WTC11 (cell line): ENCODE measurements around the gene TRIM38. TPM values are rescaled to one million over a fixed set of nuclear protein-coding genes. Genes with fewer than 3 reads are reported as not detected.
A peak's percentile ranks its signal among the peaks of the same experiment; 100 is the strongest.

Source experiments
- ATAC-seq: fragments of 200-7000 bp; cut with Tn5 transposase; 2 replicates; pipeline ENCODE4 v1.10.0; 2021; ENCODE audit warnings: mild to moderate bottlenecking, moderate library complexity
- CTCF ChIA-PET: fragments of 300-600 bp; sonication (Branson Sonifier 250); formaldehyde crosslinking; loops from one replicate; lab custom pipeline; 2021; ENCODE audit warnings: antibody characterized with exemption; lab: Charles Lee
- POLR2A ChIA-PET: fragments of 350-600 bp; sonication (Branson Sonifier 250); formaldehyde crosslinking; loops from one replicate; lab custom pipeline; 2021; ENCODE audit warnings: antibody characterized with exemption; lab: Charles Lee
- DNase-seq: peaks from one replicate; pipeline ENCODE4 v3.0.0; 2021; ENCODE audit warnings: low spot score
- H3K27ac Mint-ChIP-seq: 2 replicates; pipeline ENCODE4 v1.8.0; 2021; ENCODE audit warnings: mixed read lengths
- H3K27me3 Mint-ChIP-seq: 2 replicates; pipeline ENCODE4 v1.8.0; 2021; ENCODE audit warnings: low read depth, mild to moderate bottlenecking, moderate library complexity, mixed read lengths
- H3K36me3 Mint-ChIP-seq: 2 replicates; pipeline ENCODE4 v1.8.0; 2021; ENCODE audit warnings: mixed read lengths
- H3K4me1 Mint-ChIP-seq: 2 replicates; pipeline ENCODE4 v1.8.0; 2022; ENCODE audit warnings: mixed read lengths
- H3K4me3 Mint-ChIP-seq: 2 replicates; pipeline ENCODE4 v1.8.0; 2021; ENCODE audit warnings: mild to moderate bottlenecking, moderate library complexity, mixed read lengths
- H3K9me3 Mint-ChIP-seq: 2 replicates; pipeline ENCODE4 v1.8.0; 2021; ENCODE audit warnings: mixed read lengths
- AR ChIP-seq: fragments of 250-450 bp; sonication (Bioruptor Pico); IDR thresholded peaks from 2 replicates; pipeline ENCODE4 v1.9.0; 2021; ENCODE audit warnings: mild to moderate bottlenecking
- ATF2 ChIP-seq: sonication (generic); formaldehyde crosslinking; IDR thresholded peaks from 2 replicates; pipeline ENCODE4 v1.8.1; 2022; ENCODE audit warnings: low read depth, missing genetic modification reagents, borderline replicate concordance
- E2F5 ChIP-seq: sonication (generic); formaldehyde crosslinking; IDR thresholded peaks from 2 replicates; pipeline ENCODE4 v1.8.1; 2022; ENCODE audit warnings: mild to moderate bottlenecking, moderate library complexity, missing genetic modification reagents
- ELF4 ChIP-seq: sonication (generic); formaldehyde crosslinking; IDR thresholded peaks from 2 replicates; pipeline ENCODE4 v1.8.1; 2022; ENCODE audit warnings: low read depth, mild to moderate bottlenecking, moderate library complexity, missing genetic modification reagents
- ETV6 ChIP-seq: sonication (generic); formaldehyde crosslinking; IDR thresholded peaks from 2 replicates; pipeline ENCODE4 v1.8.1; 2022; ENCODE audit warnings: mild to moderate bottlenecking, missing genetic modification reagents
- MXD4 ChIP-seq: fragments of 250-450 bp; sonication (Bioruptor Pico); IDR thresholded peaks from 2 replicates; pipeline ENCODE4 v1.8.0; 2021; ENCODE audit warnings: mild to moderate bottlenecking, moderate library complexity, borderline replicate concordance
- NFYB ChIP-seq: sonication (generic); formaldehyde crosslinking; conservative IDR thresholded peaks from 2 replicates; pipeline ENCODE4 v1.8.0; 2022; ENCODE audit warnings: low read depth, missing genetic modification reagents
- NR2C2 ChIP-seq: sonication (generic); formaldehyde crosslinking; IDR thresholded peaks from 2 replicates; pipeline ENCODE4 v1.8.0; 2022; ENCODE audit warnings: mild to moderate bottlenecking, missing genetic modification reagents
- PRRX2 ChIP-seq: fragments of 250-450 bp; sonication (Bioruptor Pico); IDR thresholded peaks from 2 replicates; pipeline ENCODE4 v1.8.0; 2021; ENCODE audit warnings: mild to moderate bottlenecking
- SMAD3 ChIP-seq: sonication (generic); formaldehyde crosslinking; IDR thresholded peaks from 2 replicates; pipeline ENCODE4 v1.8.0; 2022; ENCODE audit warnings: missing genetic modification reagents, mild to moderate bottlenecking, borderline replicate concordance
- SMAD4 ChIP-seq: sonication (generic); formaldehyde crosslinking; IDR thresholded peaks from 2 replicates; pipeline ENCODE4 v1.8.0; 2022; ENCODE audit warnings: mild to moderate bottlenecking, missing genetic modification reagents
- TEAD4 ChIP-seq: sonication (generic); formaldehyde crosslinking; IDR thresholded peaks from 2 replicates; pipeline ENCODE4 v1.8.0; 2022; ENCODE audit warnings: mild to moderate bottlenecking, missing genetic modification reagents
- TP53 ChIP-seq: sonication (generic); formaldehyde crosslinking; IDR thresholded peaks from 2 replicates; pipeline ENCODE4 v1.8.1; 2023; ENCODE audit warnings: mild to moderate bottlenecking, missing genetic modification reagents
- ZNF317 ChIP-seq: sonication (generic); formaldehyde crosslinking; IDR thresholded peaks from 2 replicates; pipeline ENCODE4 v1.8.1; 2023; ENCODE audit warnings: low read depth, mild to moderate bottlenecking, moderate library complexity, missing genetic modification reagents, borderline replicate concordance
- ZSCAN18 ChIP-seq: fragments of 250-450 bp; sonication (Bioruptor Pico); IDR thresholded peaks from 2 replicates; pipeline ENCODE4 v2.1.2; 2022; ENCODE audit warnings: mild to moderate bottlenecking, moderate library complexity
- total RNA-seq: library from RNA; stranded (reverse); gene quantifications from 3 replicates; pipeline ENCODE4 v1.2.3, GENCODE V29; 2021

Gene TRIM38
- total RNA-seq, 1 experiment from 2014 or later, result 1.6 TPM

DNA sequence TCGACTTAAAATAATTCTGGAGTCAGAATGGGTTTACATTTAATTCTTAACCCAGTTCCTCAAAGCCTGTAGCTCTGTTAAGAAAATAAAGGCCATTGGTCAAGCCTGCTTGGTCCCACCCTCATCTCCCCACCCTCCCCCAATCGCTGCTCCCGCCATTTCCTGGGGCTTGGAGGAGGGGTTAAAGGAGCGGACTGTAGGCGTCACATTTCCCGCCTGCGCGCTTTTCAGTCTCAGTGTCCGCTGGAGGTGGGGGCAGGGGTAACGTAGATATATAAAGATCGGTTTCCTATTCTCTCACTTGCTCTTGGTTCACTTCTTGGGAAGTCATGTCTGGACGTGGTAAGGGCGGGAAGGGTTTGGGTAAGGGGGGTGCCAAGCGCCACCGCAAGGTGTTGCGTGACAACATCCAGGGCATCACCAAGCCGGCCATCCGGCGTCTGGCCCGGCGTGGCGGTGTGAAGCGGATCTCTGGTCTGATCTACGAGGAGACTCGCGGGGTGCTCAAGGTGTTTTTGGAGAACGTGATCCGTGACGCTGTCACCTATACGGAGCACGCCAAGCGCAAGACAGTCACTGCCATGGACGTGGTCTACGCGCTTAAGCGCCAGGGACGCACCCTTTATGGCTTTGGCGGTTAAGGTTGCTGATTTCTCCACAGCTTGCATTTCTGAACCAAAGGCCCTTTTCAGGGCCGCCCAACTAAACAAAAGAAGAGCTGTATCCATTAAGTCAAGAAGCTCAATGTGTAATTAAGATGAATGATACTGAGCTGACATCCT is 58.9 kb downstream of the TRIM38 start (continued):
- TF ChIP-seq ETV6 (CRISPR knock-in tag) (peak; percentile 82), TP53 (CRISPR knock-in tag) (no peak), ELF4 (peak; percentile 65; the same call in 1 of the 2 replicates), ZNF317 (no peak), PRRX2 (CRISPR knock-in tag) (peak; percentile 10; the same call in 1 of the 2 replicates), ATF2 (CRISPR knock-in tag) (no peak), AR (peak; percentile 90), NR2C2 (no peak), SMAD4 (CRISPR knock-in tag) (no peak), TEAD4 (no peak)

- H3K4me3 Mint-ChIP-seq, result peak overlapping the region; percentile 97
- POLR2A ChIA-PET, result interaction anchor here (0.6 to 8.4 kb wide), 21 partner anchors 10 to 1871 kb away, joined by 3 to 199 read pairs (median 11); a partner anchor contains a TSS
- H3K9me3 Mint-ChIP-seq, result peaks cover 6% of the 10 kb centered on the region
- H3K36me3 Mint-ChIP-seq, result no peaks in the 10 kb centered on the region
- ATAC-seq (no peak), DNase-seq (no peak)
- CTCF ChIA-PET, result interaction anchor here (0.7 to 4.0 kb wide), 3 partner anchors 8 to 30 kb away, joined by 3 to 19 read pairs (median 5); a partner anchor contains a TSS
- 0 out of 2 replicates have a peak, but pooled peaks have one; percentile 16 for TF ChIP-seq NFYB (CRISPR knock-in tag)
- TF ChIP-seq PRRX2 (CRISPR knock-in tag), result no peak
- TF ChIP-seq E2F5, result no peak
- TF ChIP-seq ZSCAN18 (CRISPR knock-in tag), result no peak
- no peak for TF ChIP-seq SMAD3
- TF ChIP-seq MXD4, result no peak
- H3K27me3 Mint-ChIP-seq, result no peaks in the 10 kb centered on the region
- H3K27ac Mint-ChIP-seq, result peak overlapping the region; percentile 100
- peaks cover 59% of the 10 kb centered on the region for H3K4me1 Mint-ChIP-seq
Measured at GRCh38 chr6:26022132-26022472, 59.5 kb downstream of the TRIM38 start.

DNA sequence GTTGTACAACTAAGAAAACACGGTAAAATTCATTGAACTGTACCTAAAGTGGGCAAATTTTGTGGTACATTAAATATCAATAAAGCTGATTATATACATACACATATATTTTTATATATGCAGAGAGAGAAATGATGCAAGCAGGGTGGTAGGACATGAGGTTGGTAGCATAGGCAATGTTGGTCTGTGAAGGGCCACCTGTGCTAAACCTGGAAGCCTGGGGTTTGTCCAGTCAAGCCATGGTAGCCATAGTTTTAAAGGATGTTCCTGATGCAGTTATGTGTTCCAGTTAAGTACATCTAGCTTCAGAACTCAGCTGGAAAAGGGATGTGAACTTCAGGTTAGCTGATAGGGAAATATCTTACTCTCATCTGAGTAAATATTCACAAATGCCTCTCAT is 60.1 kb downstream of the TRIM38 start:
- DNase-seq (no peak), ATAC-seq (no peak)
- Mint-ChIP-seq H3K9me3 (peaks cover 6% of the 10 kb centered on the region), H3K4me1 (peaks cover 63% of the 10 kb centered on the region), H3K27me3 (no peaks in the 10 kb centered on the region), H3K36me3 (no peaks in the 10 kb centered on the region), H3K4me3 (peak overlapping the region; percentile 97), H3K27ac (peak overlapping the region; percentile 100; the same call in 1 of the 2 replicates)
- POLR2A ChIA-PET, result interaction anchor here (0.7 to 8.4 kb wide), 15 partner anchors 9 to 1871 kb away, joined by 3 to 199 read pairs (median 16); a partner anchor contains a TSS
- CTCF ChIA-PET, result interaction anchor here (0.9 to 4.0 kb wide), 2 partner anchors 8 to 30 kb away, joined by 3 to 19 read pairs; no protein-coding TSS in a partner anchor
- no peak for TF ChIP-seq AR
